Measurements from ENCODE around the gene C11orf16.

GRCh38 chr11:8967184-8967583 is 34.4 kb upstream of the C11orf16 start:
- TF ChIP-seq, protein P1, sequence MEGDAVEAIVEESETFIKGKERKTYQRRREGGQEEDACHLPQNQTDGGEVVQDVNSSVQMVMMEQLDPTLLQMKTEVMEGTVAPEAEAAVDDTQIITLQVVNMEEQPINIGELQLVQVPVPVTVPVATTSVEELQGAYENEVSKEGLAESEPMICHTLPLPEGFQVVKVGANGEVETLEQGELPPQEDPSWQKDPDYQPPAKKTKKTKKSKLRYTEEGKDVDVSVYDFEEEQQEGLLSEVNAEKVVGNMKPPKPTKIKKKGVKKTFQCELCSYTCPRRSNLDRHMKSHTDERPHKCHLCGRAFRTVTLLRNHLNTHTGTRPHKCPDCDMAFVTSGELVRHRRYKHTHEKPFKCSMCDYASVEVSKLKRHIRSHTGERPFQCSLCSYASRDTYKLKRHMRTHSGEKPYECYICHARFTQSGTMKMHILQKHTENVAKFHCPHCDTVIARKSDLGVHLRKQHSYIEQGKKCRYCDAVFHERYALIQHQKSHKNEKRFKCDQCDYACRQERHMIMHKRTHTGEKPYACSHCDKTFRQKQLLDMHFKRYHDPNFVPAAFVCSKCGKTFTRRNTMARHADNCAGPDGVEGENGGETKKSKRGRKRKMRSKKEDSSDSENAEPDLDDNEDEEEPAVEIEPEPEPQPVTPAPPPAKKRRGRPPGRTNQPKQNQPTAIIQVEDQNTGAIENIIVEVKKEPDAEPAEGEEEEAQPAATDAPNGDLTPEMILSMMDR (IDR thresholded peaks at IDR 0.05), result no peak
- no peak for TF ChIP-seq POLR2A (IDR thresholded peaks at IDR 0.05)
